ENCODE data around the gene ATF6.

- TF ChIP-seq CTCF (IDR thresholded peaks at IDR 0.05) (no peak), POLR2A (IDR thresholded peaks at IDR 0.05) (no peak)
Measured at GRCh38 chr1:161988413-161988812, 222.3 kb downstream of the ATF6 start.

Measured in testis (tissue), 2 donors.